Vagina (tissue), 2 donors: ENCODE data around the gene IQSEC3.

ENCODE experiments used
- POLR2AphosphoS5 ChIP-seq, 2 donors: sonication (generic); formaldehyde crosslinking; IDR thresholded peaks; one replicate each; pipeline ENCODE4 v1.9.0; 2017; ENCODE audit warnings: antibody characterized with exemption in 2 of 2, mild to moderate bottlenecking in 2 of 2, low read depth in 1 of 2; ENCODE audit not compliant: insufficient read depth in 1 of 2
- TF ChIP-seq, protein P1 (sequence below), 3 experiments: fragments of 450-650 bp in 2 of 3; fragments of 200-600 bp in 1 of 3; sonication (generic) in 1 of 3; IDR thresholded peaks; one replicate each; pipeline ENCODE4 v1.5.1; 2017 to 2019; ENCODE audit warnings: antibody characterized with exemption in 3 of 3, mild to moderate bottlenecking in 2 of 3, moderate library complexity in 2 of 3

DNA sequence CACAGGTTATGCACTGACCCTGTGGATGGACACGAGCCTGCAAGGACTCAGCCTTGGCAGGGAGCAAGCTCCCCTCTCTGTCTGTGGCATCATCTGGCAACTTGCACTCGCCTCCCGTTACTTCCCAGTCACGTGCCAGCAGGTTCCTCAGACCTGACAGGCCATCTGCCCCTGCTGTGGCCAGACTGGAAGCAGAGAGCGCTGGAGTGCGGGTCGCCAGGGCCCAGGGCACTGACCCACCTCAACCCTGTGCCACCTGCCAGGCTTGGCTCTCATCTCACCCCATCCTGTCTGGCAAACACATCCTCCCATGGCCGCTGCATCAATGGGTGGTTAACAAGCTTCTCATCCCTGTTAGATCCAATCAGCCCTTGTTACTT, 119.0 kb downstream of the IQSEC3 start:
- TF ChIP-seq, protein P1, sequence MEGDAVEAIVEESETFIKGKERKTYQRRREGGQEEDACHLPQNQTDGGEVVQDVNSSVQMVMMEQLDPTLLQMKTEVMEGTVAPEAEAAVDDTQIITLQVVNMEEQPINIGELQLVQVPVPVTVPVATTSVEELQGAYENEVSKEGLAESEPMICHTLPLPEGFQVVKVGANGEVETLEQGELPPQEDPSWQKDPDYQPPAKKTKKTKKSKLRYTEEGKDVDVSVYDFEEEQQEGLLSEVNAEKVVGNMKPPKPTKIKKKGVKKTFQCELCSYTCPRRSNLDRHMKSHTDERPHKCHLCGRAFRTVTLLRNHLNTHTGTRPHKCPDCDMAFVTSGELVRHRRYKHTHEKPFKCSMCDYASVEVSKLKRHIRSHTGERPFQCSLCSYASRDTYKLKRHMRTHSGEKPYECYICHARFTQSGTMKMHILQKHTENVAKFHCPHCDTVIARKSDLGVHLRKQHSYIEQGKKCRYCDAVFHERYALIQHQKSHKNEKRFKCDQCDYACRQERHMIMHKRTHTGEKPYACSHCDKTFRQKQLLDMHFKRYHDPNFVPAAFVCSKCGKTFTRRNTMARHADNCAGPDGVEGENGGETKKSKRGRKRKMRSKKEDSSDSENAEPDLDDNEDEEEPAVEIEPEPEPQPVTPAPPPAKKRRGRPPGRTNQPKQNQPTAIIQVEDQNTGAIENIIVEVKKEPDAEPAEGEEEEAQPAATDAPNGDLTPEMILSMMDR (IDR thresholded peaks at IDR 0.05) = no peak
- TF ChIP-seq POLR2AphosphoS5 (IDR thresholded peaks at IDR 0.05; ENCODE audit: insufficient read depth in 1 of 2, low read depth in 1 of 2) = no peak
